GM18951 (cell line): ENCODE results near the gene A4GALT.
"Not testable (repeated sequence)": the region's sequence is repeated elsewhere in the genome, so short reads cannot be mapped to it uniquely, and the experiment has no call there.

Experiments
- POLR2A ChIP-seq: IDR thresholded peaks from 4 replicates; pipeline ENCODE4 v1.6.1; 2011; ENCODE audit warnings: mild to moderate bottlenecking; ENCODE audit not compliant: insufficient read length, insufficient read depth; ENCODE audit errors: extremely low read depth
- in situ Hi-C: fragments of 300-500 bp; cut with MboI; formaldehyde crosslinking; loops from one replicate; pipeline ENCODE4 v1.12.0; 2022; ENCODE audit warnings: low sequenced_read_pairs, mixed read lengths, inconsistent platforms; ENCODE audit not compliant: unreplicated experiment

A4GALT gene

GRCh38 chr22:42686756-42687491, 33.7 kb downstream of the A4GALT start:
- no peak for TF ChIP-seq POLR2A
- in situ Hi-C loops: no loop called here

GRCh38 chr22:42685941-42686653, 34.6 kb downstream of the A4GALT start:
- in situ Hi-C loops: no loop called here
- no peak for TF ChIP-seq POLR2A

GRCh38 chr22:42684462-42685195, 36.0 kb downstream of the A4GALT start:
- in situ Hi-C loops: no loop called here
- TF ChIP-seq POLR2A: no peak

- in situ Hi-C loops: no loop called here
- TF ChIP-seq POLR2A: no peak
Observed at GRCh38 chr22:42683578-42684283, 36.9 kb downstream of the A4GALT start.

- no peak for TF ChIP-seq POLR2A
- in situ Hi-C loops: no loop called here
Observed at GRCh38 chr22:42682113-42682851, 38.4 kb downstream of the A4GALT start.

- no peak for TF ChIP-seq POLR2A
- in situ Hi-C loops: no loop called here
Observed at GRCh38 chr22:42680648-42681047, 40.0 kb downstream of the A4GALT start.

GRCh38 chr22:42679691-42680090, 41.0 kb downstream of the A4GALT start:
- no peak for TF ChIP-seq POLR2A
- in situ Hi-C loops: no loop called here

- TF ChIP-seq POLR2A: no peak
- in situ Hi-C loops: no loop called here
Observed at GRCh38 chr22:42678894-42679293, 41.8 kb downstream of the A4GALT start.

- in situ Hi-C loops: not testable (repeated sequence)
Observed at GRCh38 chr22:42677936-42678335, 42.7 kb downstream of the A4GALT start.

- no peak for TF ChIP-seq POLR2A
- in situ Hi-C loops: no loop called here
Observed at GRCh38 chr22:42676059-42676607, 44.5 kb downstream of the A4GALT start.

- TF ChIP-seq POLR2A: no peak
- in situ Hi-C loops: no loop called here
Observed at GRCh38 chr22:42673898-42674401, 46.7 kb downstream of the A4GALT start.

GRCh38 chr22:42673071-42673470, 47.6 kb downstream of the A4GALT start:
- in situ Hi-C loops: not testable (repeated sequence)
